Activated CD8-positive, alpha-beta T cell treated with anti-CD3 and anti-CD28 coated beads for 36 hours (primary cell): ENCODE measurements around the gene CCER1. TPM values are rescaled to one million over a fixed set of nuclear protein-coding genes. Genes with fewer than 3 reads are reported as not detected.

Experiments used
- ATAC-seq: fragments of 200-7000 bp; cut with Tn5 transposase; one replicate; pipeline ENCODE4 v1.10.0; 2021; ENCODE audit warnings: mild to moderate bottlenecking, moderate library complexity
- CTCF ChIA-PET: fragments of 350-600 bp; sonication (Branson Sonifier 250); formaldehyde crosslinking; loops from one replicate; lab custom pipeline; 2021; ENCODE audit warnings: antibody characterized with exemption; lab: Charles Lee
- POLR2A ChIA-PET: fragments of 350-600 bp; sonication (Branson Sonifier 250); formaldehyde crosslinking; loops from one replicate; lab custom pipeline; 2021; ENCODE audit warnings: antibody characterized with exemption; lab: Charles Lee
- DNase-seq: peaks from one replicate; pipeline ENCODE4 v3.0.0-alpha.2; 2020
- H3K27ac Mint-ChIP-seq: one replicate; pipeline ENCODE4 v1.8.0; 2021; ENCODE audit warnings: mild to moderate bottlenecking, mixed read lengths
- H3K27me3 Mint-ChIP-seq: one replicate; pipeline ENCODE4 v1.8.0; 2021; ENCODE audit warnings: mixed read lengths
- H3K36me3 Mint-ChIP-seq: one replicate; pipeline ENCODE4 v1.8.0; 2021; ENCODE audit warnings: low read depth, mixed read lengths
- H3K4me1 Mint-ChIP-seq: one replicate; pipeline ENCODE4 v1.8.0; 2021; ENCODE audit warnings: low read depth, mixed read lengths
- H3K4me3 Mint-ChIP-seq: one replicate; pipeline ENCODE4 v1.8.0; 2021; ENCODE audit warnings: mild to moderate bottlenecking, moderate library complexity, mixed read lengths
- H3K9me3 Mint-ChIP-seq: one replicate; pipeline ENCODE4 v1.8.0; 2021; ENCODE audit warnings: mixed read lengths
- CTCF ChIP-seq: fragments of 200-600 bp; IDR thresholded peaks from one replicate; pipeline ENCODE4 v1.8.0; 2022; ENCODE audit warnings: antibody characterized with exemption, mild to moderate bottlenecking
- intact Hi-C: fragments of 100-400 bp; cut with micrococcal nuclease; formaldehyde crosslinking; loops from one replicate; pipeline ENCODE4 v1.10.0; 2022
- total RNA-seq, 2 experiments: library from RNA; stranded (reverse); gene quantifications; one replicate each; pipeline ENCODE4 v1.2.3, GENCODE V29; 2021

The CCER1 gene
- total RNA-seq, 2 experiments from 2014 or later: not detected

- POLR2A ChIA-PET: no interaction called here
- H3K4me1 Mint-ChIP-seq: no peaks in the 10 kb centered on the region
- no peaks in the 10 kb centered on the region for H3K9me3 Mint-ChIP-seq
- peaks cover 5% of the 10 kb centered on the region for H3K27me3 Mint-ChIP-seq
- ATAC-seq (no peak), DNase-seq (no peak)
- intact Hi-C loops: loop anchor here (5.0 to 10.0 kb wide), 2 partner anchors 348 to 376 kb away; no protein-coding TSS in a partner anchor
- no peaks in the 10 kb centered on the region for H3K36me3 Mint-ChIP-seq
- no peak for TF ChIP-seq CTCF
- CTCF ChIA-PET: interaction anchor here (0.9 to 1.9 kb wide), 5 partner anchors 58 to 403 kb away, joined by 3 to 8 read pairs (median 5); no protein-coding TSS in a partner anchor
- no peak overlapping the region for H3K4me3 Mint-ChIP-seq
- no peak overlapping the region for H3K27ac Mint-ChIP-seq
Measured at GRCh38 chr12:90979019-90979418, 24.0 kb upstream of the CCER1 start.

DNA sequence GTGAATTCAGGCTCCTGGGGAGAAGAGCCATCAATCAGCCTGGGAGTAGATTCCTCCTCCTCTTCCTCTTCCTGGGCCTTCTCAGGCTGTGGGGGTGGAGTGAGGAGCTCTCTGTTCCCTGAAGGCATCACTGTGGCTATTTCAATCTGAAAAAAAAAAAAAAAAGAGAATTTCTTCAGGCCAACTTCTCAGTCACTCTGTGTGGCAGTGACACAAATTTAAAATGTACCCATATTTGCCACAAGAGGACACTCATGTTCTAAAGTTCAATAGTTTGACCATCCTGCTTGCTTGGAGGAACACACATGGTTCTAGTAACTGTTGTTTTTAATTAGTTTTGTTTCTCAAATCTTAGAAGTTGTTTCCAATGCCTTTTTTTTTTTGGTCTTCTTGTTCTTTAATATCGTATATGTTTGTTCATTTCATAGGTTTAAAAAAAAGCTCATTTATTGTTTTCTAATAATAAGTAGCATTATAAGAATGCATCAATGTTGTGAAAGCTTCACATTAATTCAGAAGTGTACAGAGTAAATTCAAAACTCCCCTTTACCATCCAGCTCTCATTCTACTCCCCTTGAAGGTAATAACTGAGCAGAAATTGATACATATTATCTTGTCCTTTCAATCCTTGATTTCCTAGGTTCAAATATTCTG, 23.3 kb upstream of the CCER1 start:
- Mint-ChIP-seq H3K9me3 (no peaks in the 10 kb centered on the region), H3K36me3 (no peaks in the 10 kb centered on the region), H3K4me1 (no peaks in the 10 kb centered on the region), H3K27ac (no peak overlapping the region), H3K27me3 (peaks cover 8% of the 10 kb centered on the region), H3K4me3 (no peak overlapping the region)
- peak; percentile 60 for ATAC-seq
- POLR2A ChIA-PET: no interaction called here
- intact Hi-C loops: loop anchor here (5.0 to 10.0 kb wide), 2 partner anchors 349 to 377 kb away; no protein-coding TSS in a partner anchor
- no peak for DNase-seq
- TF ChIP-seq CTCF: peak; percentile 31
- CTCF ChIA-PET: interaction anchor here (0.9 to 1.6 kb wide), 8 partner anchors 9 to 760 kb away, joined by 3 to 5 read pairs (median 4); no protein-coding TSS in a partner anchor

DNA sequence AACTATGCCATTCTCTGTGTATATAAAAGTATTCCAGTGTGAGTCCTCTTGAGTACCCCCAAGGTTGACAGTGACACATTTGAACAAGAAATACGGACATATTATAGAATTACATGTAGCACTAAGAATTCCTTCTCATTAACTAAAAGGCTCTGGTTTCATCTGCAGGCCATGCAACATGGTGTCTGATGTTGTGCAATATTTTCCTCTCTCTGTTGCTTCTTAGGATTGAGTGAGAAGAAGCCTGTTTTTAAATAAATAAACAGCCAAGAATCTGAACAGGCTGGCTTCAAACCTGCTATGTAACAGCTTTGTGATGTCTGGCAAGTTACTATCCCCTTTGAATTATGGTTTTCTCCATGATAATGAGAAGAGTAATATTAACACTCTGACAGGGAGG, 22.2 kb upstream of the CCER1 start:
- DNase-seq: no peak
- Mint-ChIP-seq H3K4me1 (no peaks in the 10 kb centered on the region), H3K9me3 (no peaks in the 10 kb centered on the region), H3K4me3 (no peak overlapping the region), H3K27me3 (peaks cover 9% of the 10 kb centered on the region), H3K36me3 (no peaks in the 10 kb centered on the region), H3K27ac (no peak overlapping the region)
- ATAC-seq: no peak
- no peak for TF ChIP-seq CTCF
- ChIA-PET CTCF (interaction anchor here (1.0 to 1.6 kb wide), 4 partner anchors 8 to 759 kb away, joined by 3 to 5 read pairs (median 4); no protein-coding TSS in a partner anchor), POLR2A (no interaction called here)
- intact Hi-C loops: loop anchor here (5.0 to 10.0 kb wide), 2 partner anchors 350 to 378 kb away; no protein-coding TSS in a partner anchor

GRCh38 chr12:90974286-90974685, 19.3 kb upstream of the CCER1 start:
- H3K27me3 Mint-ChIP-seq: peaks cover 9% of the 10 kb centered on the region
- CTCF ChIA-PET: interaction anchor here (1.5 kb wide), 1 partner anchor 352 kb away, joined by 4 read pairs; no protein-coding TSS in a partner anchor

More at GRCh38 chr12:90974286-90974685, 19.3 kb upstream of the CCER1 start:
- ATAC-seq (no peak), DNase-seq (no peak)
- no peak overlapping the region for H3K4me3 Mint-ChIP-seq
- TF ChIP-seq CTCF: no peak
- intact Hi-C loops: loop anchor here (10.0 kb wide), 1 partner anchor 381 kb away; no protein-coding TSS in a partner anchor
- POLR2A ChIA-PET: no interaction called here
- no peak overlapping the region for H3K27ac Mint-ChIP-seq
- H3K36me3 Mint-ChIP-seq: no peaks in the 10 kb centered on the region
- H3K9me3 Mint-ChIP-seq: no peaks in the 10 kb centered on the region
- no peaks in the 10 kb centered on the region for H3K4me1 Mint-ChIP-seq
